CD8-positive, alpha-beta memory T cell (primary cell): ENCODE results near the gene AFDN. TPM values are rescaled to one million over a fixed set of nuclear protein-coding genes. Genes with fewer than 3 reads are reported as not detected.
A peak's percentile ranks its signal among the peaks of the same experiment; 100 is the strongest.

Experiments used
- CTCF ChIA-PET: fragments of 350-600 bp; sonication (Branson Sonifier 250); formaldehyde crosslinking; loops from one replicate; lab custom pipeline; 2021; ENCODE audit warnings: antibody characterized with exemption; lab: Charles Lee
- POLR2A ChIA-PET: fragments of 350-600 bp; sonication (Branson Sonifier 250); formaldehyde crosslinking; loops from one replicate; lab custom pipeline; 2021; ENCODE audit warnings: antibody characterized with exemption; lab: Charles Lee
- DNase-seq, 5 donors: peaks; one replicate each; pipeline versions ENCODE4 v3.0.0 to v3.0.0-alpha.2; 2020 to 2022; ENCODE audit warnings: mixed read lengths in 1 of 5
- H3K27ac ChIP-seq: one replicate; pipeline ENCODE4 v1.7.0; 2013; ENCODE audit warnings: low read depth, mild to moderate bottlenecking, low read length, moderate library complexity
- H3K27me3 ChIP-seq: 2 replicates; pipeline ENCODE4 v1.7.0; 2013; ENCODE audit warnings: low read length, mild to moderate bottlenecking; ENCODE audit not compliant: insufficient read depth, poor library complexity, severe bottlenecking
- H3K36me3 ChIP-seq: 2 replicates; pipeline ENCODE4 v1.7.0; 2013; ENCODE audit warnings: mild to moderate bottlenecking, low read length, moderate library complexity; ENCODE audit not compliant: insufficient read depth
- H3K4me1 ChIP-seq: 2 replicates; pipeline ENCODE4 v1.7.0; 2013; ENCODE audit warnings: mild to moderate bottlenecking, low read length, moderate library complexity; ENCODE audit not compliant: insufficient read depth
- H3K4me3 ChIP-seq: 2 replicates; pipeline ENCODE4 v1.7.0; 2013; ENCODE audit warnings: mild to moderate bottlenecking, low read length
- H3K9me3 ChIP-seq: 2 replicates; pipeline ENCODE4 v1.7.0; 2013; ENCODE audit warnings: mild to moderate bottlenecking, low read length
- H3K27ac Mint-ChIP-seq, 8 donors: one replicate each; pipeline ENCODE4 v1.8.0; 2020 to 2021; ENCODE audit warnings: mixed read lengths in 8 of 8, mild to moderate bottlenecking in 6 of 8, inconsistent platforms in 3 of 8, moderate library complexity in 3 of 8
- H3K27me3 Mint-ChIP-seq, 2 donors: one replicate each; pipeline ENCODE4 v1.8.0; 2020 to 2021; ENCODE audit warnings: mixed read lengths in 2 of 2, mild to moderate bottlenecking in 1 of 2, moderate library complexity in 1 of 2
- H3K36me3 Mint-ChIP-seq, 3 donors: one replicate each; pipeline ENCODE4 v1.8.0; 2020 to 2021; ENCODE audit warnings: mixed read lengths in 3 of 3, inconsistent platforms in 1 of 3, mild to moderate bottlenecking in 1 of 3
- H3K4me1 Mint-ChIP-seq, 3 donors: one replicate each; pipeline ENCODE4 v1.8.0; 2020 to 2021; ENCODE audit warnings: mixed read lengths in 3 of 3, inconsistent platforms in 1 of 3, mild to moderate bottlenecking in 1 of 3
- H3K4me3 Mint-ChIP-seq, 7 donors: one replicate each; pipeline ENCODE4 v1.8.0; 2020 to 2021; ENCODE audit warnings: mixed read lengths in 7 of 7, mild to moderate bottlenecking in 6 of 7, moderate library complexity in 4 of 7, inconsistent platforms in 2 of 7
- H3K9me3 Mint-ChIP-seq, 5 donors: one replicate each; pipeline ENCODE4 v1.8.0; 2020 to 2022; ENCODE audit warnings: mixed read lengths in 5 of 5, mild to moderate bottlenecking in 3 of 5, moderate library complexity in 2 of 5, inconsistent platforms in 1 of 5
- polyA plus RNA-seq: library from polyadenylated mRNA; unstranded; fragments of 300-500 nt; fragmentation: Illumina TruSeq; gene quantifications from one replicate; pipeline ENCODE4 v1.2.3, GENCODE V29; 2021
- total RNA-seq, 2 experiments: library from RNA; stranded (reverse); gene quantifications; one replicate each; pipeline ENCODE4 v1.2.3, GENCODE V29; 2021

The AFDN gene
- total and polyA plus RNA-seq, 3 experiments from 2014 or later = 3.5 to 21.3 (median 19.0) TPM

DNA sequence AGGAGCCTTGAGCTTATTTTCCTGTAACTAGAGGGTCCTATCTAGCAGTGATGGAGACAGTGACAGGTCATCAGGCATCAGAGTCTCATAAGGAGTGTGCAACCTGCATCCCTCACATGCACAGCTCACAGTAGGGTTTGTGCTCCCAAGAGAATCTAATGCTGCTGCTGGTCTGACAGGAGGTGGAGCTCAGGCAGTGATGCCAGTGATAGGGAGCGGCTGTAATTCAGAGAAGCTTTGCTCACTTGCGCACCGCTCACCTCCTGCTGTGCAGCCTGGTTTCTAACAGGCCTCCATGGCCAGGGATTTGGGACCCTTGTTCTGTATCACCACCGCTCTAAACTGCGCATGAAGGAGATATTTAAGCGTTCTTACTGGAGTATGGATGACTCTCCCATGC is 176.1 kb downstream of the AFDN start:
- Histone ChIP-seq H3K4me3 (no peak overlapping the region), H3K4me1 (no peaks in the 10 kb centered on the region), H3K27ac (no peak overlapping the region), H3K36me3 (no peaks in the 10 kb centered on the region), H3K27me3 (no peaks in the 10 kb centered on the region), H3K9me3 (no peaks in the 10 kb centered on the region)
- ChIA-PET POLR2A (no interaction called here), CTCF (no interaction called here)
- peaks cover 0 to under 1% (median 0%) of the 10 kb centered on the region in 5 donors for H3K9me3 Mint-ChIP-seq
- H3K27ac Mint-ChIP-seq = no peak overlapping the region
- H3K27me3 Mint-ChIP-seq = peaks cover 1 to 2% of the 10 kb centered on the region in 2 donors
- no peaks in the 10 kb centered on the region for H3K4me1 Mint-ChIP-seq
- H3K4me3 Mint-ChIP-seq = no peak overlapping the region
- peaks cover 0 to 1% (median 0%) of the 10 kb centered on the region in 3 donors for H3K36me3 Mint-ChIP-seq
- DNase-seq = no peak

DNA sequence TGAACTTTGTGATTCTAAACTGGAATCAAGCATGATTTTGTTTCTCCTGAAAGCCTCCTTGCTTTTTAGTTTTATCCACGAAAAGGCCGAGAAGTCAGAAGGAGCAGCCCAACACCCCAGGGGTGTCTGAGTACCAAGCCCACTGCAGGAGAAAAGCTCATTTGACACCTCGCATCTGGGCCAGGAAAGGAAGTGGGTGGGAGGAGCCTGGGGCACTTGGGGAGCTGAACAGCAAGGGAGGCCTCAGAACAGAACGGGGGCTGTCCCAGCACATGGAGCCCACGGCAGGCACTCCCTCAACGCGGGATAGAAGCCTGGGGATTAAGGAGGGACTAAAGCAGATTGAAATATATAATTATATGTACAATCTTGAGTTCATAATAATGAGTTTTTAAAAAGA is 177.3 kb downstream of the AFDN start:
- H3K4me3 Mint-ChIP-seq = no peak overlapping the region
- no peaks in the 10 kb centered on the region for H3K9me3 ChIP-seq
- H3K36me3 Mint-ChIP-seq = no peaks in the 10 kb centered on the region
- no peak for DNase-seq
- no peak overlapping the region for H3K27ac ChIP-seq
- no peak overlapping the region for H3K4me3 ChIP-seq
- no peaks in the 10 kb centered on the region for H3K4me1 ChIP-seq
- no peaks in the 10 kb centered on the region for H3K27me3 ChIP-seq
- no peaks in the 10 kb centered on the region for H3K4me1 Mint-ChIP-seq
- H3K9me3 Mint-ChIP-seq = peaks cover 0 to 8% (median 2%) of the 10 kb centered on the region in 5 donors
- peaks cover 0 to 1% of the 10 kb centered on the region in 2 donors for H3K27me3 Mint-ChIP-seq
- ChIA-PET POLR2A (no interaction called here), CTCF (no interaction called here)
- H3K36me3 ChIP-seq = no peaks in the 10 kb centered on the region
- H3K27ac Mint-ChIP-seq = no peak overlapping the region

DNA sequence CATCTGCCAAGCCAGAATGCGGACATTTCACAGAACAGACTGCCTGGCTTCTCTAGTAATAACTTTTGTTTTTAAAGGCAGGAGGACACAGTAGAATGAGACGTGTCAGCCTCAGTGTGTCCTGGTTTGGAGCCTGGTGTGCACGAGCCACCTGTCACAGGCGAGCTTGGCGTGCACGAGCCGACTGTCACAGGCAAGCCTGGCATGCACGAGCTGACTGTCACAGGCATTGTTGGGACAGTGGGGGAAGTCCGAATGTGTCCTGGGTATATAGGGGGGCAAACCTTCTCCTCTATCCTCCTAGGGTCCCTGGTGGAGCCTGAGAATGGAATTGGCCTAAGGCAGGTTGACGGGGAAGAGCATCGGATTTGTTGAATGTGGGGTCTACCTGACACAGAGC is 178.2 kb downstream of the AFDN start:
- no peak overlapping the region for H3K27ac Mint-ChIP-seq
- POLR2A ChIA-PET = no interaction called here
- no peaks in the 10 kb centered on the region for H3K4me1 Mint-ChIP-seq
- peaks cover 0 to 9% (median 7%) of the 10 kb centered on the region in 5 donors for H3K9me3 Mint-ChIP-seq
- Histone ChIP-seq H3K9me3 (no peaks in the 10 kb centered on the region), H3K4me3 (no peak overlapping the region), H3K27me3 (no peaks in the 10 kb centered on the region), H3K4me1 (no peaks in the 10 kb centered on the region), H3K27ac (no peak overlapping the region), H3K36me3 (no peaks in the 10 kb centered on the region)
- peaks cover 0 to 1% of the 10 kb centered on the region in 2 donors for H3K27me3 Mint-ChIP-seq
- no peak for DNase-seq
- H3K4me3 Mint-ChIP-seq = no peak overlapping the region
- H3K36me3 Mint-ChIP-seq = no peaks in the 10 kb centered on the region
- CTCF ChIA-PET = no interaction called here

DNA sequence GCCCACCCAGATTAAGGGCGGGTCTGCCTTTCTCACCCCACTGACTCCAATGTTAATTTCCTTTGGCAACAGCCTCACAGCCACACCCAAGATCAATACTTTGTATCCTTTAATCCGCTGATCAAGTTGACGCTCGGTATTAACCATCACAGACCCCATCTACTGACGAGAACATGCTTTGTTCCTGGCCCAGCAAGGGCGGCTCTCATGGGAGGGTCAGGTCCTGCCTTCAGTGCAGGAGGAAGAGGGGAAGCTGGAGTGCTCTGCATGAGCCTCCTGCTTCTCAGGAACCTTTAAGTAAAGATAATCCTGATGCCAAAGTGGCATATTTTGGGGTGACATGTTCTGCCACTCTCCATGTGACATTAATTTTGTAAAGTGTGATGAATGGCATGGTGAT is 179.1 kb downstream of the AFDN start:
- H3K27ac Mint-ChIP-seq = peak overlapping the region in 1 of 8 donors; percentile 47

DNA sequence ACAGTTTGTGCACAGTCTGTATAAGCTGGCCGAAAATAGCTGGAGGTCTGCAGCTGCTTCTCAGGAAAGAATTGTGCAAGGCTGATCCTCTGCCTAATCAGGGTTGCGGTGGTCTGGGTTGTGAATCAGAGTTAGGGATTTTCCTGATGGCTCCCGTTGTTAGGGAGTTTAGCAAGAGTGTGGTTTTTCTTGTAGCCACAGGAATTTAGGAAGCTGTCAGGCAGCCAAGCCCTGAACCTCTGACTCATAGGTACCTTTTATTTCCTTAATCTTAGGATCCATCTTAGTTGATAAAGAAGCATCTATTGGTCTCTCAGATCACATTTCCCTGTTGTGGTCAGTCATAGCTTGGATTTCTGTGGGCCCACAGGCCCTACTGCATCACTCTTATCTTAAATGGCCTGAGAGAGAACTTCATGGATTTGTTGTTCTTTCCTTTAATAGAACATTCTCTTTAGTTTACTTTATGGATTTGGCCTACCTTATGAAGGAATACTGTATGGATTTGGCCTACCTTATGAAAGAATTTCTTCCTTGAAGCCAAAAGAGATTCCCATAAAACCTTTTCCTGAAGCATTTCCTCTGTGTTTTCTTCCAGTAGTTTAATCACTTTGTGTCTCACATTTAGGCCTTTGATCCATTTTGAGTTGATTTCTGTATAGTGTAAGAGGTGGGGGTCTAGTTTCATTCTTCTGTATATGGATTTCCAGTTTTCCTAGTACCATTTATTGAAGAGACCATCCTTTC is 181.1 kb downstream of the AFDN start:
- Mint-ChIP-seq H3K4me1 (no peaks in the 10 kb centered on the region), H3K27ac (no peak overlapping the region), H3K27me3 (peaks cover 0 to 4% of the 10 kb centered on the region in 2 donors), H3K9me3 (peaks cover 16 to 31% (median 23%) of the 10 kb centered on the region in 5 donors), H3K4me3 (no peak overlapping the region), H3K36me3 (peaks cover 0 to 5% (median 0%) of the 10 kb centered on the region in 3 donors)
- POLR2A ChIA-PET = no interaction called here
- no peaks in the 10 kb centered on the region for H3K27me3 ChIP-seq
- no peak overlapping the region for H3K27ac ChIP-seq
- CTCF ChIA-PET = no interaction called here
- no peaks in the 10 kb centered on the region for H3K4me1 ChIP-seq
- H3K4me3 ChIP-seq = no peak overlapping the region
- no peaks in the 10 kb centered on the region for H3K36me3 ChIP-seq
- no peak for DNase-seq
- peaks cover 7% of the 10 kb centered on the region for H3K9me3 ChIP-seq

More for the DNA sequence above, 179.1 kb downstream of the AFDN start:
- Mint-ChIP-seq H3K4me3 (no peak overlapping the region), H3K9me3 (peaks cover 5 to 15% (median 8%) of the 10 kb centered on the region in 5 donors), H3K27me3 (peaks cover 0 to 1% of the 10 kb centered on the region in 2 donors), H3K4me1 (no peaks in the 10 kb centered on the region), H3K36me3 (no peaks in the 10 kb centered on the region)
- CTCF ChIA-PET = no interaction called here
- H3K36me3 ChIP-seq = no peaks in the 10 kb centered on the region
- no peaks in the 10 kb centered on the region for H3K9me3 ChIP-seq
- H3K4me1 ChIP-seq = no peaks in the 10 kb centered on the region
- H3K27ac ChIP-seq = no peak overlapping the region
- H3K27me3 ChIP-seq = no peaks in the 10 kb centered on the region
- H3K4me3 ChIP-seq = no peak overlapping the region
- DNase-seq = no peak
- POLR2A ChIA-PET = no interaction called here

DNA sequence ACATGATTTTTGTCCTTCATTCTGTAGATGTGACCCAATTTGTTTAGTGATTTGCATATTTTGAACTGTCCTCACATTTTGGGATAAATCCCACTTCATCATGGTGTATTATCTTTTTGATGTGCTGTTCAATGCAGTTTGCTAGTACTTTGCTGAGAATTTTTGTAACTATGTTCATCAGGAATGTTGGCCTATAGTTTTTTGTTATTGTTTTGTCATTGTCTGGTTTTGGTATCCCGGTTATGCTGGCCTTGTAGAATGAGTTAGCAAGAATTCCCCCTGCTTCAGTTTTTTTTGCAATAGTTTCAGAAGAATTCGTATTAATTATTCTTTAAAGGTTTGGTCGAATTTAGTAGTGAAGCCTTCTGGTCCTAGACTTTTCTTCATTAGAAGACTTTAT is 182.6 kb downstream of the AFDN start:
- Histone ChIP-seq H3K27me3 (no peaks in the 10 kb centered on the region), H3K36me3 (no peaks in the 10 kb centered on the region), H3K4me1 (no peaks in the 10 kb centered on the region), H3K4me3 (no peak overlapping the region), H3K9me3 (peaks cover 7% of the 10 kb centered on the region), H3K27ac (no peak overlapping the region)
- no peaks in the 10 kb centered on the region for H3K4me1 Mint-ChIP-seq
- CTCF ChIA-PET = no interaction called here
- H3K27me3 Mint-ChIP-seq = peaks cover 0 to 4% of the 10 kb centered on the region in 2 donors
- no peak overlapping the region for H3K4me3 Mint-ChIP-seq
- no peak overlapping the region for H3K27ac Mint-ChIP-seq
- no peak for DNase-seq
- H3K9me3 Mint-ChIP-seq = peaks cover 19 to 33% (median 25%) of the 10 kb centered on the region in 5 donors
- H3K36me3 Mint-ChIP-seq = peaks cover 0 to 5% (median 0%) of the 10 kb centered on the region in 3 donors
- POLR2A ChIA-PET = no interaction called here

DNA sequence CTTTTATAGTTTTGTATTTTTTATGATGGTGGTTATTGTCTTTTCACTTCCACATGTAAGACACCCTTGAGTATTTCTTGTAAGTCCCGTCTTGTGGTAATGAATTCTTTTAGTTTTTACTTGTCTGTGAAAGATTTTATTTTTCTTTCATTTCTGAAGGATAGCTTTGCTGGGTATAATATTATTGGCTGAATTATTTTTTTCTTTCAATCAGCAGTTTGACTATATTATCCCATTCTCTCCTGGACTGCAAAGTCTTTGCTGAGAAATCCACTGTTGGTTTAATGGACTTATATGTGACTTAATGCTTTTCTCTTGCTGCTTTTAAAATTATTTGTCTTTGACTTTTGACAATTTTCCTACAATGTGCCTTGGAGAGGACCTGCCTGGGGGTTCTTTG is 184.6 kb downstream of the AFDN start:
- Mint-ChIP-seq H3K27ac (no peak overlapping the region), H3K27me3 (peaks cover 5 to 6% of the 10 kb centered on the region in 2 donors), H3K4me1 (no peaks in the 10 kb centered on the region), H3K36me3 (peaks cover 0 to 5% (median 0%) of the 10 kb centered on the region in 3 donors), H3K9me3 (peaks cover 25 to 35% (median 31%) of the 10 kb centered on the region in 5 donors), H3K4me3 (no peak overlapping the region)
- Histone ChIP-seq H3K27me3 (no peaks in the 10 kb centered on the region), H3K36me3 (no peaks in the 10 kb centered on the region), H3K4me3 (no peak overlapping the region), H3K9me3 (peaks cover 7% of the 10 kb centered on the region), H3K4me1 (no peaks in the 10 kb centered on the region), H3K27ac (no peak overlapping the region)
- ChIA-PET CTCF (no interaction called here), POLR2A (no interaction called here)
- no peak for DNase-seq

DNA sequence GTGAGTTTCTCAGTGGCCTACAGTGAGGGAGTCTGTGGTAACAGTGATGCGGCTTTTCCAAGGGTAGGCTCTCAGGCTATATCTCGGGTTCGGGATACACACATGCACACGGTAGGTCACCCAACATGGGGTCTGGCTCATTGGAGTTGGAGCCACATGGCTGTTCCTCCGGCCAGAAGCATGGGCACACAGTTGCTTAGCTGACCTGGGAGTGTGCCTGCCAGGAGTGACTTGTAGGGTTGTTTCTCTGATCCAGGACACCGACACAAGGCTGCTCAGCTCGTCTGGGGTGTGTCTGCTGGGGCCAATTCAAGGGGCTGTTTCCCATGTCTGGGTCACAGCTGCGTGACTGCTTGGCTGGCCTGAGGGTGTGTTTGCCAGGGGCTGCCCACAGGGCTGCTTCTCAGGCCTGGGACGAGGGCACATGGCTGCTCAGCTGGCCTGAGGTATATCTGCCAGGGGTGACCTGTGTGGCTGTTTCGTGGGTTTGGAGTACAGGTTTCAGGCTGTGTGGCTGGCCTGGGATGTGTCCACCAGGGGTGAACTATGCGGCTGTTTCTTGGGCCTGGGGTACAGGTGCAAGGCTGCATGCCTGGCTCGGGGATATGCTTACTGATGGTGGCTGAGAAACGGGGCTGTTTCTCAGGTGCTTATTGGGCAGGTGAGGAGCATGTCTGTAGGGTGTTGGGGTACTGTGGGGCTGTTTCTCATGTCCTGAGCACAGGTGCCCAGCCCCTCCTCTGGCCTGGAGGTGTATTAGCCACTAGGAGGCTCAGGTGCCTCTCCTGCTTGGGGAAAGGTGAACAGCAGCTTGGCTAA is 185.9 kb downstream of the AFDN start:
- H3K27ac Mint-ChIP-seq = no peak overlapping the region
- H3K27me3 ChIP-seq = no peaks in the 10 kb centered on the region
- peaks cover 0 to 5% (median 0%) of the 10 kb centered on the region in 3 donors for H3K36me3 Mint-ChIP-seq

More for the DNA sequence above, 185.9 kb downstream of the AFDN start:
- Mint-ChIP-seq H3K9me3 (peaks cover 25 to 35% (median 31%) of the 10 kb centered on the region in 5 donors), H3K27me3 (peaks cover 6 to 9% of the 10 kb centered on the region in 2 donors), H3K4me1 (no peaks in the 10 kb centered on the region), H3K4me3 (no peak overlapping the region)
- no peaks in the 10 kb centered on the region for H3K4me1 ChIP-seq
- no peaks in the 10 kb centered on the region for H3K36me3 ChIP-seq
- no peak overlapping the region for H3K4me3 ChIP-seq
- no peak overlapping the region for H3K27ac ChIP-seq
- DNase-seq = no peak
- peaks cover 7% of the 10 kb centered on the region for H3K9me3 ChIP-seq
- ChIA-PET POLR2A (no interaction called here), CTCF (no interaction called here)
